NT2/D1 (cell line): ENCODE results near the gene SMG7.
"Not testable (repeated sequence)": the region's sequence is repeated elsewhere in the genome, so short reads cannot be mapped to it uniquely, and the experiment has no call there.

Experiments used
- DNase-seq: peaks from one replicate; pipeline ENCODE4 v3.0.0-alpha.2; 2011; ENCODE audit warnings: low read depth, low spot score
- H3K27me3 ChIP-seq: 2 replicates; pipeline ENCODE4 v1.6.0; 2011; ENCODE audit warnings: mild to moderate bottlenecking; ENCODE audit not compliant: insufficient read length, insufficient read depth
- H3K36me3 ChIP-seq: 2 replicates; pipeline ENCODE4 v1.6.1; 2011; ENCODE audit warnings: mild to moderate bottlenecking, low read length, mixed read lengths; ENCODE audit not compliant: insufficient read depth, insufficient read length
- H3K4me1 ChIP-seq: 2 replicates; pipeline ENCODE4 v1.5.1; 2011; ENCODE audit not compliant: insufficient read depth, insufficient read length
- H3K4me3 ChIP-seq: 2 replicates; pipeline ENCODE4 v1.5.1; 2011; ENCODE audit warnings: low read depth; ENCODE audit not compliant: insufficient read length
- H3K9ac ChIP-seq: 2 replicates; pipeline ENCODE4 v1.6.0; 2011; ENCODE audit warnings: low read depth; ENCODE audit not compliant: insufficient read length
- H3K9me3 ChIP-seq: 2 replicates; pipeline ENCODE4 v1.5.1; 2011; ENCODE audit warnings: mild to moderate bottlenecking, low read length; ENCODE audit not compliant: insufficient read depth
- SUZ12 ChIP-seq: IDR thresholded peaks from 2 replicates; pipeline ENCODE4 v1.6.1; 2011; ENCODE audit not compliant: insufficient read length, insufficient read depth; ENCODE audit errors: extremely low read depth
- YY1 ChIP-seq: IDR thresholded peaks from 2 replicates; pipeline ENCODE4 v1.6.1; 2011; ENCODE audit not compliant: insufficient read length, insufficient read depth
- ZNF274 ChIP-seq: IDR thresholded peaks from 2 replicates; pipeline ENCODE4 v1.6.1; 2011; ENCODE audit warnings: mild to moderate bottlenecking, low read depth, low read length

The SMG7 gene, protein sequence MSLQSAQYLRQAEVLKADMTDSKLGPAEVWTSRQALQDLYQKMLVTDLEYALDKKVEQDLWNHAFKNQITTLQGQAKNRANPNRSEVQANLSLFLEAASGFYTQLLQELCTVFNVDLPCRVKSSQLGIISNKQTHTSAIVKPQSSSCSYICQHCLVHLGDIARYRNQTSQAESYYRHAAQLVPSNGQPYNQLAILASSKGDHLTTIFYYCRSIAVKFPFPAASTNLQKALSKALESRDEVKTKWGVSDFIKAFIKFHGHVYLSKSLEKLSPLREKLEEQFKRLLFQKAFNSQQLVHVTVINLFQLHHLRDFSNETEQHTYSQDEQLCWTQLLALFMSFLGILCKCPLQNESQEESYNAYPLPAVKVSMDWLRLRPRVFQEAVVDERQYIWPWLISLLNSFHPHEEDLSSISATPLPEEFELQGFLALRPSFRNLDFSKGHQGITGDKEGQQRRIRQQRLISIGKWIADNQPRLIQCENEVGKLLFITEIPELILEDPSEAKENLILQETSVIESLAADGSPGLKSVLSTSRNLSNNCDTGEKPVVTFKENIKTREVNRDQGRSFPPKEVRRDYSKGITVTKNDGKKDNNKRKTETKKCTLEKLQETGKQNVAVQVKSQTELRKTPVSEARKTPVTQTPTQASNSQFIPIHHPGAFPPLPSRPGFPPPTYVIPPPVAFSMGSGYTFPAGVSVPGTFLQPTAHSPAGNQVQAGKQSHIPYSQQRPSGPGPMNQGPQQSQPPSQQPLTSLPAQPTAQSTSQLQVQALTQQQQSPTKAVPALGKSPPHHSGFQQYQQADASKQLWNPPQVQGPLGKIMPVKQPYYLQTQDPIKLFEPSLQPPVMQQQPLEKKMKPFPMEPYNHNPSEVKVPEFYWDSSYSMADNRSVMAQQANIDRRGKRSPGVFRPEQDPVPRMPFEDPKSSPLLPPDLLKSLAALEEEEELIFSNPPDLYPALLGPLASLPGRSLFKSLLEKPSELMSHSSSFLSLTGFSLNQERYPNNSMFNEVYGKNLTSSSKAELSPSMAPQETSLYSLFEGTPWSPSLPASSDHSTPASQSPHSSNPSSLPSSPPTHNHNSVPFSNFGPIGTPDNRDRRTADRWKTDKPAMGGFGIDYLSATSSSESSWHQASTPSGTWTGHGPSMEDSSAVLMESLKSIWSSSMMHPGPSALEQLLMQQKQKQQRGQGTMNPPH

GRCh38 chr1:183472488-183473216 lies at the start of gene SMG7:
TSS of gene SMG7 (plus strand) at chr1:183472499. CDS start at chr1:183472621, 122 bp downstream.
- Histone ChIP-seq H3K4me1 (no peaks in the 10 kb centered on the region), H3K36me3 (peaks cover 16% of the 10 kb centered on the region), H3K9ac (peak within 1 kb of the TSS; percentile 95), H3K4me3 (peak within 1 kb of the TSS; percentile 92), H3K9me3 (no peaks in the 10 kb centered on the region), H3K27me3 (no peaks in the 10 kb centered on the region)
- DNase-seq = peak; percentile 20
- TF ChIP-seq SUZ12 = no peak
- TF ChIP-seq YY1 = no peak
- no peak for TF ChIP-seq ZNF274

DNA sequence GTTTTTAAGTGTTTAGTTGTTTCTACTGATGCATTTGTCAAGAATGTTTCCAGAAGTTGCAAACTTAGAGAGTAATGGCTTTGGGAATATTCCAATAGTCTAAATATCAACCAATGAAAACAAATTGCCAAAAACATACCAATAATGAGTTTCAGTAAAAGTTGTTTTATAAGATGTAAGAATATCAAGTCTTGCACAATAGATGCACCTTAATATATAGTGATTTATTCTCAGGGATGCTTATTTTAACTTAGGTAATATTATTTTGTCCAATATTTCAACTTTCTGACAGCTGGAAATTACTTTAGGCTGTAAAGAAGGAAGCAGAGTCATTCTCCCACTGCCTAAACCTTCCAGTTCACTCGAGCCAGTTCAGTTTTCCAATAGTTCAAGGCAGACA lies 48.8 kb upstream of the SMG7 start:
- no peak overlapping the region for H3K9ac ChIP-seq
- TF ChIP-seq SUZ12 (no peak), ZNF274 (no peak), YY1 (no peak)
- H3K4me3 ChIP-seq = no peak overlapping the region
- H3K9me3 ChIP-seq = peaks cover 21% of the 10 kb centered on the region; the same call in 1 of the 2 replicates
- DNase-seq = no peak
- H3K27me3 ChIP-seq = peaks cover 19% of the 10 kb centered on the region
- H3K4me1 ChIP-seq = no peaks in the 10 kb centered on the region
- H3K36me3 ChIP-seq = no peaks in the 10 kb centered on the region

GRCh38 chr1:183424691-183425090 lies 47.6 kb upstream of the SMG7 start:
- peaks cover 32% of the 10 kb centered on the region; the same call in 1 of the 2 replicates for H3K9me3 ChIP-seq
- H3K4me1 ChIP-seq = no peaks in the 10 kb centered on the region
- no peak overlapping the region for H3K4me3 ChIP-seq
- no peak for DNase-seq
- H3K27me3 ChIP-seq = peaks cover 7% of the 10 kb centered on the region
- H3K9ac ChIP-seq = no peak overlapping the region
- H3K36me3 ChIP-seq = no peaks in the 10 kb centered on the region
- TF ChIP-seq SUZ12 (no peak), YY1 (no peak), ZNF274 (no peak)

DNA sequence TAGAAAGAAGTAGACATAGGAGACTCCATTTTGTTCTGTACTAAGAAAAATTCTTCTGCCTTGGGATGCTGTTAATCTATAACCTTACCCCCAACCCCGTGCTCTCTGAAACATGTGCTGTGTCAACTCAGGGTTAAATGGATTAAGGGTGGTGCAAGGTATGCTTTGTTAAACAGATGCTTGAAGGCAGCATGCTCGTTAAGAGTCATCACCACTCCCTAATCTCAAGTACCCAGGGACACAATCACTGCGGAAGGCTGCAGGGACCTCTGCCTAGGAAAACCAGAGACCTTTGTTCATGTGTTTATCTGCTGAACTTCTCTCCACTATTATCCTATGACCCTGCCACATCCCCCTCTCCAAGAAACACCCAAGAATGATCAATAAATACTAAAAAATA lies 44.7 kb upstream of the SMG7 start:
- H3K9ac ChIP-seq, DNase-seq: not testable (repeated sequence)
- peaks cover 38% of the 10 kb centered on the region; the same call in 1 of the 2 replicates for H3K9me3 ChIP-seq

GRCh38 chr1:183431840-183432547 lies 40.3 kb upstream of the SMG7 start:
- Histone ChIP-seq H3K4me1 (no peaks in the 10 kb centered on the region), H3K36me3 (no peaks in the 10 kb centered on the region), H3K27me3 (no peaks in the 10 kb centered on the region), H3K4me3 (no peak overlapping the region), H3K9me3 (peaks cover 23% of the 10 kb centered on the region; the same call in 1 of the 2 replicates), H3K9ac (no peak overlapping the region)
- no peak for DNase-seq
- no peak for TF ChIP-seq YY1
- TF ChIP-seq SUZ12 = no peak
- TF ChIP-seq ZNF274 = no peak

More for the DNA sequence above, 44.7 kb upstream of the SMG7 start:
- not testable (repeated sequence) for H3K27me3 ChIP-seq, H3K4me1 ChIP-seq, H3K4me3 ChIP-seq, H3K36me3 ChIP-seq

DNA sequence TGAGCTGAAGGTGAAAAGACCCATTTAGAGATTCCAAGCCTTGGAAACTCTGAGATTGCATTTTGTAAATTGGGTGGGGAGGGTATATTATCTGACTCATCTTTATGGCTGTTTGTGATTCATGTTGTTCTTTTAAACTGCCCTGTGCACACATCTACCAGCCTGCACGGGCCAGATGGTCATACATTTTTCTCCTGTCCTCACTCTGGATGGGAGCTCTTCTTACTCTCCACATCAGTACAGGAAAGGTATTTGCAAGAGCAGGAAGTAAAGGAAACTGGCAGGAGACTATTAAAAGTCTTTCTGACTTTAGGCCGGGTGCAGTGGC lies 39.8 kb upstream of the SMG7 start:
- H3K27me3 ChIP-seq = no peaks in the 10 kb centered on the region
- H3K4me3 ChIP-seq = no peak overlapping the region
- H3K9ac ChIP-seq = no peak overlapping the region
- DNase-seq = no peak
- TF ChIP-seq YY1 (no peak), ZNF274 (no peak), SUZ12 (no peak)
- no peaks in the 10 kb centered on the region for H3K36me3 ChIP-seq
- H3K9me3 ChIP-seq = peaks cover 23% of the 10 kb centered on the region; the same call in 1 of the 2 replicates
- no peaks in the 10 kb centered on the region for H3K4me1 ChIP-seq
